T-helper 17 cell (primary cell): ENCODE results near the gene FZD2. TPM values are rescaled to one million over a fixed set of nuclear protein-coding genes. Genes with fewer than 3 reads are reported as not detected.
"Not testable (repeated sequence)": the region's sequence is repeated elsewhere in the genome, so short reads cannot be mapped to it uniquely, and the experiment has no call there.

ENCODE experiments used
- ATAC-seq: fragments of 150-1000 bp; cut with Tn5 transposase; 2 replicates; pipeline ENCODE4 v1.10.0; 2021; ENCODE audit warnings: mild to moderate bottlenecking, moderate library complexity
- DNase-seq, 3 donors: peaks; one replicate each; pipeline versions ENCODE4 v3.0.0 to v3.0.0-alpha.2; 2020 to 2021
- H3K9me3 ChIP-seq: one replicate; pipeline ENCODE4 v1.7.0; 2013; ENCODE audit warnings: low read length, mild to moderate bottlenecking; ENCODE audit not compliant: control insufficient read depth, poor library complexity, severe bottlenecking
- H3K27ac Mint-ChIP-seq: one replicate; pipeline ENCODE4 v1.8.0; 2022; ENCODE audit warnings: mild to moderate bottlenecking, moderate library complexity, mixed read lengths
- H3K27me3 Mint-ChIP-seq: one replicate; pipeline ENCODE4 v1.8.0; 2022; ENCODE audit warnings: mixed read lengths
- H3K36me3 Mint-ChIP-seq: one replicate; pipeline ENCODE4 v1.8.0; 2022; ENCODE audit warnings: low read depth, mixed read lengths
- H3K4me1 Mint-ChIP-seq: one replicate; pipeline ENCODE4 v1.8.0; 2022; ENCODE audit warnings: mild to moderate bottlenecking, mixed read lengths
- H3K4me3 Mint-ChIP-seq: one replicate; pipeline ENCODE4 v1.8.0; 2022; ENCODE audit warnings: mild to moderate bottlenecking, moderate library complexity, mixed read lengths
- total RNA-seq, 4 donors: library from RNA in 2 of 4; stranded (reverse) in 2 of 4; gene quantifications; one replicate each; pipeline ENCODE4 v1.2.3 and lab custom pipeline; 2022 to 2026

The FZD2 gene
- total RNA-seq, 2 donors from 2014 or later: 0.22 TPM; not detected in 1

DNA sequence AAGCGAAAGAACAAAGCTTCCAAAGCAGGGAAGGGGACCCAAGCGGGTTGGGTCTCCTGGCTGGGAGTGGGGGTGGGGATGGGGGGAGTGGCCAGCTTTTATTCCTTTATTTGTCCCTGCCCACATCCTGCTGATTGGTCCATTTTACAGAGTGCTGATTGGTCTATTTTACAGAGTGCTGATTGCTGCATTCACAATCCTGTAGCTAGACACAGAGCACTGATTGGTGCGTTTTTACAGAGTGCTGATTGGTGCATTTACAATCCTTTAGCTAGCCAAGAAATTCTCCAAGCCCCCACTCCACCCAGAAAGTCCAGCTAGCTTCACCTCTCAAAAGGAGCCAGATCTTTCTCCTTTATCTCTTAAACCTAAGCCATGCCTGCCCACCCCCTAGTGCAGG, 19.4 kb upstream of the FZD2 start:
- H3K27ac Mint-ChIP-seq: not testable (repeated sequence)
- H3K27me3 Mint-ChIP-seq: peaks cover 21% of the 10 kb centered on the region

DNA sequence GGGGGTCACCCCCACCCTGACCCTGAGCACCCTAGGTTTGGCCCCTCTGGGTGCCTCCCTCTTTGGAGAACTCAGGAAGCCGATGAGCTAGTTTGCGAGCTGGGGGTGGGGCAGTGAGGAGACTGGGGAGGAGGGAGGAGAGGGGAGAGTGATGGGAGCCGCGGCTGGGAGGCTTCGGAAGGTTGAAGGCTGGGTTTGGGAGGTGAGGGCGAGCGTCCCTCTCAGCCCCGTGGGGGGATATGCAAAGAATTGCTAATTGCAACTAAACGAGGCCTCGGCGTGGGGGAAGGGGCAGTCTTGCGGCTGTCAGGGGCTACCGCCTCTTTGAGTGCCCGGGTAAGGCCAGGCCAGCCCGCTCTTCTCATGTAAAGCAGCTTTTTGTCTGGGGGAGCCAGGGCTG, 17.6 kb upstream of the FZD2 start:
- Mint-ChIP-seq H3K27ac (peak overlapping the region; percentile 74), H3K36me3 (peaks cover 2% of the 10 kb centered on the region), H3K4me1 (no peaks in the 10 kb centered on the region), H3K27me3 (peaks cover 36% of the 10 kb centered on the region), H3K4me3 (no peak overlapping the region)
- H3K9me3 ChIP-seq: no peaks in the 10 kb centered on the region
- DNase-seq (no peak), ATAC-seq (no peak)

More for the DNA sequence above, 19.4 kb upstream of the FZD2 start:
- H3K9me3 ChIP-seq, H3K36me3 Mint-ChIP-seq, H3K4me3 Mint-ChIP-seq, H3K4me1 Mint-ChIP-seq, DNase-seq, ATAC-seq: not testable (repeated sequence)

- no peak overlapping the region for H3K27ac Mint-ChIP-seq
- no peak for ATAC-seq
- H3K4me1 Mint-ChIP-seq: no peaks in the 10 kb centered on the region
- H3K9me3 ChIP-seq: no peaks in the 10 kb centered on the region
- peaks cover 44% of the 10 kb centered on the region for H3K27me3 Mint-ChIP-seq
- no peak overlapping the region for H3K4me3 Mint-ChIP-seq
- peaks cover 2% of the 10 kb centered on the region for H3K36me3 Mint-ChIP-seq
- no peak for DNase-seq
These were observed 16.8 kb upstream of the FZD2 start for GRCh38 chr17:44540246-44541084.

DNA sequence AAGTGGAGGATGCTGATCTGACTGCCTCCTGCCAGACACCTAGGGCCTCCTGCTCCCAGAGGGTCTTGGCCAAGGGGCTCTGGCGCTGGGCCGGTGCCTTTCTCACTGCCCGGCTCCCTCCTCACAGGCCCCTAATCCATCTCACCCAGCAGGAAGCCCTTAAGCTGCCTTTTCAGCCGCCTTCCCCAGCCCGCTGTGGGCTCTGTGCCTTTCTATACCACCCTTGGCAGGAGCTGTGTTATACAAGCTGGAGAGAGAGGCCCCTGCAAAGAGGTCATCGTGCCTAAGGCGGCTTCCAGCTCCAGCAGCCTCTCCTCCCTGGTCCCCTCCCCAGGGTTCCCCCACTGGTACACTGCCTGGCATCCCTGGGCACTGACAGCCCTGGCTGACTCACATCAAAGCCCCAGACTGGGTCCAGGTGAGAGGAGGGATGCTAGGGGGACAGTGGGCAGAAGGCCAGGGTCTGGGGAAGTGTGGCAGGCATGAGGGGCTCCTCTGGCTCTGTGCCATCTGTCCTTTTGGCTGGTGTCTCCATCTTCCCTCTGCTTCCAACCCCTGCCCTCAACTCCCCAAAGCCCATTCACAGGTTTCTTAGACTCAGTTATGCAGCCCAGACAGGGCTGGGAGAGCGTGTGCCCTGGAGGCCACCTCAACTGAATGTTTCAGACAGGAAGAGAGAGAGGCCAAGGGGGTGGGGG, 15.3 kb upstream of the FZD2 start:
- Mint-ChIP-seq H3K36me3 (peaks cover 2% of the 10 kb centered on the region), H3K4me3 (no peak overlapping the region), H3K27me3 (peaks cover 59% of the 10 kb centered on the region), H3K27ac (no peak overlapping the region), H3K4me1 (no peaks in the 10 kb centered on the region)
- H3K9me3 ChIP-seq: no peaks in the 10 kb centered on the region
- ATAC-seq (no peak), DNase-seq (no peak)

DNA sequence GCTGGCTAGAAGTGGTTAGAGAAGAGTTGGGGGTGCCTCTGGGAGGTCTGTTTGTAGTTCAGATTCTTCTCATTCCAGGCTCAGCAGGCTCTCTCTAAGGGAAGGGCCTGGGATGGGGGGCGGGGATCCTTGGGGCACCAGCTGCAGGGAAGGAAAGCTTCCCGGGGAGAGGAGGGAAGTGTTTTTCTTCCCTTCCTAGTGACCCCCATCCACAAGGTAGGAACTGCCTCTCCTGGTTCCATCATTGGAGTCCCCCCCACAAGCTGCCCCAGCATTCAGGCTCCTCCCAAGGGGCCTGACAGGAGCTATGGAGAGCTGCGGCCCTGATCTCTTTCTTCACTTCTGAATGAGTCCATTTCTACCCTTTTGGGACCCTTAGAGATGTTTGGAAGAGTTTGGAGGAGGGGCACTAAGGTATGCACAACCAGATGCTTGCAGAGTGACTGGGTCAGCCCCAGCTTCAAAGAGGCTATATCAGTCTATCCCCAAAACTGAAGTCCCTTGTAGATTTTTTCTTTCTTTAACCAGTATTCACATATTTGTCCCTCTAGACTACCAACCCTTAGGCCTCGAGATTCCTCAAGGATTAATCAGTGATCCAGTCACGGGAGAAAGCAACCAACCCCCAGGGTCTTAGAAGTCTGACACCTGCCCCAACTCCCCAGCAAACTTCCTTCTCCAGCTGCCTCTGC, 13.9 kb upstream of the FZD2 start:
- no peaks in the 10 kb centered on the region for H3K9me3 ChIP-seq
- Mint-ChIP-seq H3K36me3 (peaks cover 2% of the 10 kb centered on the region), H3K4me3 (no peak overlapping the region), H3K4me1 (no peaks in the 10 kb centered on the region), H3K27me3 (peaks cover 72% of the 10 kb centered on the region), H3K27ac (no peak overlapping the region)
- no peak for ATAC-seq
- no peak for DNase-seq

GRCh38 chr17:44543905-44544523, 13.3 kb upstream of the FZD2 start:
- Mint-ChIP-seq H3K4me1 (no peaks in the 10 kb centered on the region), H3K27me3 (peaks cover 79% of the 10 kb centered on the region), H3K27ac (no peak overlapping the region), H3K36me3 (peaks cover 2% of the 10 kb centered on the region), H3K4me3 (no peak overlapping the region)
- DNase-seq (no peak), ATAC-seq (no peak)
- no peaks in the 10 kb centered on the region for H3K9me3 ChIP-seq

DNA sequence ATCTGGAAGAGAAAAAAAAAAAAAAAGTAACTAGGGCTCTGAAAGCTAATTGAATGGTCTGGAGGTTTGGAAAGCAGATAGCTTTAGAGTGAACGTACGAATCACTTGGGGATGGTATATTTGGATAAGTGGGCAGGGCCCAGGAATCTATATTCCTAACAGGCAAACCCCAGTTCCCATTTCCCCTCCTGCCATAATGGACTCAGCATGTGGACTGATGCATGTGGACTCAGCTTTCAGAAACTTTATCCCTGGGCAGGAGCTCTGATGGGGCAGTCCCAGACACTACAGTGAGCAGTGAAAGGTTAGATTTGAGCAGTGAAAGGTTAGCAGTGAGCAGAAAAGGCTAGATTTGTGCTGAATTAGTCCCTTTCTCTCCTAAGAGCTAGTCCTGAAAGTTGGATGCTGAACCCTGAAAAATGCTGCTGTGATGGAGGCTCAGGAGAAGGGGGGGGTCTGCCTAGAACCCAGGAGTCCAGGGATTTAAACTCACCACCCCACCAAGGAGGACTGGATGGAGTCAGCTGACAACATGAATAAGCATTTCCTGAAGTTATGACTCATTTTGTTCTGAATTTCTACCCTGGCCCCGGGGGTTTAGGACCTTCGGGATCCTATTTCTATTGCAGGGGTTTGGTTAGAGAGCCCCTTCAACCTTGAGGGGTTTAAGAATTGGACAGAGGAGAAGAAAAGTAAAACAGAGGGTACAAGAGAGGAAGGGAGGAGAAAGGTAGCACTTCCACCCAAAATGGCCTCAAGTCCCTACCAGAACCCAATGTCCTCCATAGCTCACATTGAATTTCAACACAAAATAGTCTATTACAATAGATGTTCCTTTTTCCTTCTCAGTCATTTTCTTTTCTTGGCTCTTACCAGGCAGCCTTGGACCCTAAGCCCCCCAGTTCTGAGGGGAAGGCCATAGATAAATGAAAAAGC, 10.3 kb upstream of the FZD2 start:
- H3K27me3 Mint-ChIP-seq: peaks cover 74% of the 10 kb centered on the region
- no peak for DNase-seq
- no peak overlapping the region for H3K27ac Mint-ChIP-seq
- ATAC-seq: no peak
- no peaks in the 10 kb centered on the region for H3K4me1 Mint-ChIP-seq
- H3K9me3 ChIP-seq: no peaks in the 10 kb centered on the region
- H3K36me3 Mint-ChIP-seq: peaks cover 2% of the 10 kb centered on the region
- H3K4me3 Mint-ChIP-seq: no peak overlapping the region

DNA sequence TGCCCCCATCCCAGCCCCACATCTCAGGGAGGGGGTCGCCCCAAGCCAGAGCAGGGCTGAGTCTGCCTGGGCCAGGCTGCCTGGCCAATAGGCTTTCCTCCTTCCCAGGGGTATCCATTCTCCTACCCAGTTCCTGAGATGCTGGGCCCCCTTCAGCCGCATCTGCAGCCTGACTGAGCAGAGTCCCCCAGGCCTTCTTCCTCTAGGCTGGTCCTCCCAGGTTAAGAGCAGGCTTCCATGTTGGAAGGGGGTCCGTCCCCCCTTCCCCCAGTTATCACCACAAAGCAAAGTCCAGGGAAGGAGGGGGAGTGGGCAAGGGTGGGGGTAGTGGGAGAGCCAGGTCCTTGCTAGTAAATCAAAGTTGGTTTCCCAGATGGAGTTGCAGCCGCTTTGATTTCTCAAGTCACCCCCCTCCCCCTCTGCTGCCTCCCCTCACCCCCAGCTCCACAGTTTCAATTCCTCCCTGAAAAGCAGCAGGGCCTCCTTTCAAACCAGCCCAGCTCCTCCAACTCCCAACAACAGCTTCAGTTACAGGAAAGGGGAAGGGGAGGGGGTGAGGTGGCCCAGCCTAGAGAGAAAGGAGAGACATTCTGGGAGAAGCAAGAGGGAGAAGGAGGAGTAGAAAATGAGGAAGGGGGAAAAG, 9.5 kb upstream of the FZD2 start:
- H3K4me3 Mint-ChIP-seq: no peak overlapping the region
- peaks cover 6% of the 10 kb centered on the region for H3K36me3 Mint-ChIP-seq
- ATAC-seq (no peak), DNase-seq (no peak)
- no peak overlapping the region for H3K27ac Mint-ChIP-seq
- H3K27me3 Mint-ChIP-seq: peaks cover 78% of the 10 kb centered on the region
- H3K4me1 Mint-ChIP-seq: no peaks in the 10 kb centered on the region
- no peaks in the 10 kb centered on the region for H3K9me3 ChIP-seq

- no peaks in the 10 kb centered on the region for H3K4me1 Mint-ChIP-seq
- H3K9me3 ChIP-seq: no peaks in the 10 kb centered on the region
- H3K27me3 Mint-ChIP-seq: peaks cover 76% of the 10 kb centered on the region
- H3K4me3 Mint-ChIP-seq: no peak overlapping the region
- DNase-seq (no peak), ATAC-seq (no peak)
- peaks cover 6% of the 10 kb centered on the region for H3K36me3 Mint-ChIP-seq
- no peak overlapping the region for H3K27ac Mint-ChIP-seq
These were observed 8.7 kb upstream of the FZD2 start for GRCh38 chr17:44548376-44549230.

GRCh38 chr17:44549686-44550085, 7.6 kb upstream of the FZD2 start:
- ATAC-seq (no peak), DNase-seq (no peak)
- H3K9me3 ChIP-seq: no peaks in the 10 kb centered on the region
- Mint-ChIP-seq H3K27me3 (peaks cover 65% of the 10 kb centered on the region), H3K36me3 (peaks cover 6% of the 10 kb centered on the region), H3K4me1 (no peaks in the 10 kb centered on the region), H3K4me3 (no peak overlapping the region), H3K27ac (no peak overlapping the region)

- H3K27me3 Mint-ChIP-seq: peaks cover 65% of the 10 kb centered on the region
- no peak for DNase-seq
- H3K4me3 Mint-ChIP-seq: no peak overlapping the region
- peaks cover 12% of the 10 kb centered on the region for H3K36me3 Mint-ChIP-seq
- peaks cover 7% of the 10 kb centered on the region for H3K4me1 Mint-ChIP-seq
- no peaks in the 10 kb centered on the region for H3K9me3 ChIP-seq
- no peak overlapping the region for H3K27ac Mint-ChIP-seq
- ATAC-seq: no peak
These were observed 4.9 kb upstream of the FZD2 start for GRCh38 chr17:44552361-44552760.
